RKO (cell line): ENCODE results near the gene F12.
"Not testable (repeated sequence)": the region's sequence is repeated elsewhere in the genome, so short reads cannot be mapped to it uniquely, and the experiment has no call there.

Experiments
- DNase-seq: peaks from one replicate; pipeline ENCODE4 v3.0.0-alpha.2; 2016; ENCODE audit warnings: low spot score

The F12 gene

GRCh38 chr5:177367981-177368868, 41.1 kb downstream of the F12 start:
- no peak for DNase-seq

- DNase-seq, result no peak
Measured at GRCh38 chr5:177367323-177367848, 42.0 kb downstream of the F12 start.

GRCh38 chr5:177366528-177367322, 42.6 kb downstream of the F12 start:
- no peak for DNase-seq

- DNase-seq, result no peak
Measured at GRCh38 chr5:177365845-177366527, 43.4 kb downstream of the F12 start.

- no peak for DNase-seq
Measured at GRCh38 chr5:177364159-177364962, 45.0 kb downstream of the F12 start.

- DNase-seq, result no peak
Measured at GRCh38 chr5:177363565-177363964, 45.8 kb downstream of the F12 start.

GRCh38 chr5:177362610-177363507, 46.5 kb downstream of the F12 start:
- peak; percentile 61 for DNase-seq

- DNase-seq, result no peak
Measured at GRCh38 chr5:177362292-177362609, 47.1 kb downstream of the F12 start.

- no peak for DNase-seq
Measured at GRCh38 chr5:177361418-177362291, 47.7 kb downstream of the F12 start.

- DNase-seq, result not testable (repeated sequence)
Measured at GRCh38 chr5:177360740-177361139, 48.6 kb downstream of the F12 start.

- DNase-seq, result no peak
Measured at GRCh38 chr5:177359860-177360259, 49.5 kb downstream of the F12 start.

GRCh38 chr5:177359451-177359851, 49.9 kb downstream of the F12 start:
- no peak for DNase-seq

- DNase-seq, result no peak
Measured at GRCh38 chr5:177358370-177358819, 51.0 kb downstream of the F12 start.

- no peak for DNase-seq
Measured at GRCh38 chr5:177357459-177358351, 51.7 kb downstream of the F12 start, which contains the start of gene RGS14. RGS14 (plus strand) TSS chr5:177357924; CDS start chr5:177358025, 101 bp downstream.

GRCh38 chr5:177357146-177357458, 52.3 kb downstream of the F12 start:
- no peak for DNase-seq

GRCh38 chr5:177356746-177357145, 52.6 kb downstream of the F12 start:
- no peak for DNase-seq

- DNase-seq, result no peak
Measured at GRCh38 chr5:177355868-177356168, 53.5 kb downstream of the F12 start.

GRCh38 chr5:177355162-177355867, 54.0 kb downstream of the F12 start:
- DNase-seq, result no peak
